ENCODE data around the gene XPA. TPM values are rescaled to one million over a fixed set of nuclear protein-coding genes. Genes with fewer than 3 reads are reported as not detected.

Gene XPA
- total and polyA plus RNA-seq, 4 donors: 9.2 to 23.0 (median 10.5) TPM

DNA sequence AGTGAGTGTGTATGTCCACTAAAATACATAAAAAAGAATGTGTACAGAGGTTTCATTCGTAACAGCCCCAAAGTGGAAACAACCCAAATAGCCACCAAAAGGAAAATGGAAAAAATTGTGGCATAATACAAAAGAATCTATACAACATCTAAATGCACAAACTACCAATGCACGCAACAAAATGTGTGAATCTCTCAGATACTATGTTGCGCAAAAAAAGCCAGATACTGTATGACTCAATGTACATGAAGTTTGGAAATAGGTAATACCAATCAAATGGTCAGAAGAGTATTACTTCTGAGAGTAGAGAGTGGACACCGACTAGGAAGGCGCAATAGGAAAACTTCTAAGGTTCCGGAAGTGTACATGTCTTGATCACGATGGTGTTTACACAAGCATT, 2.4 kb downstream of the XPA start:
- TF ChIP-seq, protein P1, sequence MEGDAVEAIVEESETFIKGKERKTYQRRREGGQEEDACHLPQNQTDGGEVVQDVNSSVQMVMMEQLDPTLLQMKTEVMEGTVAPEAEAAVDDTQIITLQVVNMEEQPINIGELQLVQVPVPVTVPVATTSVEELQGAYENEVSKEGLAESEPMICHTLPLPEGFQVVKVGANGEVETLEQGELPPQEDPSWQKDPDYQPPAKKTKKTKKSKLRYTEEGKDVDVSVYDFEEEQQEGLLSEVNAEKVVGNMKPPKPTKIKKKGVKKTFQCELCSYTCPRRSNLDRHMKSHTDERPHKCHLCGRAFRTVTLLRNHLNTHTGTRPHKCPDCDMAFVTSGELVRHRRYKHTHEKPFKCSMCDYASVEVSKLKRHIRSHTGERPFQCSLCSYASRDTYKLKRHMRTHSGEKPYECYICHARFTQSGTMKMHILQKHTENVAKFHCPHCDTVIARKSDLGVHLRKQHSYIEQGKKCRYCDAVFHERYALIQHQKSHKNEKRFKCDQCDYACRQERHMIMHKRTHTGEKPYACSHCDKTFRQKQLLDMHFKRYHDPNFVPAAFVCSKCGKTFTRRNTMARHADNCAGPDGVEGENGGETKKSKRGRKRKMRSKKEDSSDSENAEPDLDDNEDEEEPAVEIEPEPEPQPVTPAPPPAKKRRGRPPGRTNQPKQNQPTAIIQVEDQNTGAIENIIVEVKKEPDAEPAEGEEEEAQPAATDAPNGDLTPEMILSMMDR (IDR thresholded peaks at IDR 0.05; ENCODE audit: control extremely low read depth, extremely low read depth): no peak
- 90 to 93% methylated on average over 7 of the region's 7 CpGs for WGBS, 2 donors
- no peaks in the 10 kb centered on the region for H3K27me3 ChIP-seq (ENCODE audit: control insufficient read depth in 3 of 3, insufficient read depth in 3 of 3, low read length in 2 of 3)
- H3K4me1 ChIP-seq (ENCODE audit: control insufficient read depth in 5 of 5, insufficient read depth in 5 of 5, low read length in 5 of 5): peaks cover 0 to 20% (median 14%) of the 10 kb centered on the region in 5 donors
- no peak for ATAC-seq (ENCODE audit: insufficient read depth, low FRiP score)
- H3K4me3 ChIP-seq: no peak overlapping the region
- DNase-seq: no peak
- no peaks in the 10 kb centered on the region for H3K9me3 ChIP-seq (ENCODE audit: control insufficient read depth in 4 of 4, insufficient read depth in 3 of 4, low read length in 3 of 4)
- no peak overlapping the region for H3K9ac ChIP-seq (ENCODE audit: insufficient read depth in 1 of 2, low read length in 2 of 2)
- H3K36me3 ChIP-seq (ENCODE audit: control insufficient read depth in 4 of 4, insufficient read depth in 4 of 4, low read length in 4 of 4): peaks cover 4 to 11% (median 8%) of the 10 kb centered on the region in 4 donors
- H3K27ac ChIP-seq (ENCODE audit: low read depth in 1 of 2, low read length in 1 of 2): no peak overlapping the region

DNA sequence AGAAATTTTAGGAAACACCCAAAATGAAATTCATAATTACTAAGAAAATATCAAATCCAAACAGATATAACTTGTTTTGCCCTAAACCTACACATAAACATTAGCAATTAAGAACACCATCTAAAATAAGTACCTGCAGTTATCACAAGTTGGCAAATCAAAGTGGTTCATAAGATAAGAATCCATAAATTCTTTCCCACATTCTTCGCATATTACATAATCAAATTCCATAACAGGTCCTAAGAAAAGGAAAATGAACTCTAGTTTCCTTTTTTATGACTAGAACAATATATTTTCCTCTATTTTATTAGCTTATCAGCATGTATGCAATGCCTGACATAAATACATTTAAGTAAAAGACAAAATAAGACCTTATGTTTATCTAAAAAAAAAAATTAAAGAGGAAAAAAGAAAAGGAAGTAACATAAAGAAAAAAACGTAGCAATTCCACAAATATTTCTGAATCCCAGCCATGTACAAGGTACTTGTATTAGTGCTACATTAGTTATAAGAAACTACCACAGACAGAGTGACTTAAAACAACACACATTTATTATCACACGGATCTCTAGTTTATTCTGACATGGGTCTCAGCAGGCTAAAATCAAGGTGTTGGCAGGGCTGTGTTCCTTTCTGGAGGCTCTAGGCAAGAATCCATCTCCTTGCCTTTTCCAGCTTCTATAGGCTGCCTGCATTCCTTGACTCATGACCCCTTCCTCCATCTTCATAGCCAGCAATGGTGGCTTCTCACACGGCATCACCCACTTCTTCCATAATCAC, 7.5 kb downstream of the XPA start:
- H3K4me3 ChIP-seq: no peak overlapping the region
- H3K36me3 ChIP-seq (ENCODE audit: control insufficient read depth in 4 of 4, insufficient read depth in 4 of 4, low read length in 4 of 4): peaks cover 8 to 27% (median 16%) of the 10 kb centered on the region in 4 donors
- no peak overlapping the region for H3K9ac ChIP-seq (ENCODE audit: insufficient read depth in 1 of 2, low read length in 2 of 2)
- peaks cover 0 to 2% (median 0%) of the 10 kb centered on the region in 5 donors for H3K4me1 ChIP-seq (ENCODE audit: control insufficient read depth in 5 of 5, insufficient read depth in 5 of 5, low read length in 5 of 5)
- H3K9me3 ChIP-seq (ENCODE audit: control insufficient read depth in 4 of 4, insufficient read depth in 3 of 4, low read length in 3 of 4): no peaks in the 10 kb centered on the region
- TF ChIP-seq, protein P1 (IDR thresholded peaks at IDR 0.05; ENCODE audit: control extremely low read depth, extremely low read depth): no peak
- DNase-seq: no peak
- H3K27me3 ChIP-seq (ENCODE audit: control insufficient read depth in 3 of 3, insufficient read depth in 3 of 3, low read length in 2 of 3): no peaks in the 10 kb centered on the region
- no peak overlapping the region for H3K27ac ChIP-seq (ENCODE audit: low read depth in 1 of 2, low read length in 1 of 2)
- 51 to 66% methylated on average over 4 of the region's 4 CpGs for WGBS, 2 donors
- ATAC-seq (ENCODE audit: insufficient read depth, low FRiP score): no peak

DNA sequence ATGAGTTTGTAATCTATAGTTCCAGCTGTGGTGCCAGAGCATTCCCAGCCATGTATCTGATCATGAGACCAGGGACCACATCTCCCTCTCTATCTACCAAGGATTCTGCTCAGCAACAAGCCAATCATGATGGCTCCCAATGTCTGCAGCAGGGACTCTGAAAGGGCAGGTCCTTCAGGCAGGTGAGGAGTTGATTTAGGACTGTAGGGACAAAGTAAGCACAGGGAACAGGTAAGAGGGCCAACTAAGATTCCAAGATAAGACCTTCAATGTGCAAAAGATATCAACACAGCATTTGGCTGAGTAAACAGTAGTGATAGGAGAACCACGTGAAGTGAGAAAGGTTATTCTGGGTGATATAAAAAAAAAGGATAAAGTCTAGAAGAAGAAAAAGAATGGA, 8.5 kb downstream of the XPA start:
- Histone ChIP-seq H3K9ac (ENCODE audit: insufficient read depth in 1 of 2, low read length in 2 of 2) (no peak overlapping the region), H3K27me3 (ENCODE audit: control insufficient read depth in 3 of 3, insufficient read depth in 3 of 3, low read length in 2 of 3) (no peaks in the 10 kb centered on the region), H3K36me3 (ENCODE audit: control insufficient read depth in 4 of 4, insufficient read depth in 4 of 4, low read length in 4 of 4) (peaks cover 11 to 35% (median 23%) of the 10 kb centered on the region in 4 donors), H3K9me3 (ENCODE audit: control insufficient read depth in 4 of 4, insufficient read depth in 3 of 4, low read length in 3 of 4) (no peaks in the 10 kb centered on the region), H3K4me3 (no peak overlapping the region), H3K4me1 (ENCODE audit: control insufficient read depth in 5 of 5, insufficient read depth in 5 of 5, low read length in 5 of 5) (no peaks in the 10 kb centered on the region), H3K27ac (ENCODE audit: low read depth in 1 of 2, low read length in 1 of 2) (no peak overlapping the region)
- DNase-seq: no peak
- TF ChIP-seq, protein P1 (IDR thresholded peaks at IDR 0.05; ENCODE audit: control extremely low read depth, extremely low read depth): no peak
- WGBS, 2 donors: 71 to 79% methylated on average over 1 of the region's 1 CpG
- ATAC-seq (ENCODE audit: insufficient read depth, low FRiP score): no peak

Data from lung (tissue), 12 donors.